GM23248 (cell line): ENCODE measurements around the gene CCDC80. TPM values are rescaled to one million over a fixed set of nuclear protein-coding genes. Genes with fewer than 3 reads are reported as not detected.

Experiments used
- DNase-seq: peaks from one replicate; pipeline ENCODE4 v3.0.0-alpha.2; 2015
- H2AFZ ChIP-seq: fragments of 200-600 bp; sonication (generic); 2 replicates; pipeline ENCODE4 v1.6.1; 2016; ENCODE audit warnings: antibody characterized with exemption
- H3F3A ChIP-seq: fragments of 200-600 bp; sonication (generic); 2 replicates; pipeline ENCODE4 v1.6.1; 2016; ENCODE audit warnings: mild to moderate bottlenecking, antibody characterized with exemption, mixed run types; ENCODE audit not compliant: insufficient read depth
- H3K27ac ChIP-seq: fragments of 200-600 bp; sonication (generic); 2 replicates; pipeline ENCODE4 v1.5.1; 2016; ENCODE audit warnings: mild to moderate bottlenecking
- H3K27me3 ChIP-seq: fragments of 200-600 bp; sonication (generic); replicated peaks from 2 replicates; pipeline ENCODE4 v1.6.1; 2016; ENCODE audit warnings: mild to moderate bottlenecking; ENCODE audit not compliant: insufficient read depth
- H3K36me3 ChIP-seq: fragments of 200-600 bp; sonication (generic); 2 replicates; pipeline ENCODE4 v1.6.1; 2016; ENCODE audit warnings: low read depth, mild to moderate bottlenecking
- H3K4me1 ChIP-seq: fragments of 200-600 bp; sonication (generic); 2 replicates; pipeline ENCODE4 v1.6.1; 2016; ENCODE audit warnings: mild to moderate bottlenecking; ENCODE audit not compliant: insufficient read depth
- H3K4me2 ChIP-seq: fragments of 200-600 bp; sonication (generic); one replicate; pipeline ENCODE4 v1.6.1; 2016; ENCODE audit warnings: mild to moderate bottlenecking; ENCODE audit not compliant: unreplicated experiment
- H3K4me3 ChIP-seq: fragments of 200-600 bp; sonication (generic); 2 replicates; pipeline ENCODE4 v1.5.1; 2016; ENCODE audit warnings: mild to moderate bottlenecking
- H3K79me2 ChIP-seq: fragments of 200-600 bp; sonication (generic); 2 replicates; pipeline ENCODE4 v1.6.1; 2016; ENCODE audit warnings: mild to moderate bottlenecking; ENCODE audit not compliant: insufficient read depth
- H3K9ac ChIP-seq: fragments of 200-600 bp; sonication (generic); 2 replicates; pipeline ENCODE4 v1.6.1; 2016; ENCODE audit warnings: mild to moderate bottlenecking
- H3K9me2 ChIP-seq: fragments of 200-600 bp; sonication (generic); 2 replicates; pipeline ENCODE4 v1.6.1; 2016; ENCODE audit warnings: mixed run types, mild to moderate bottlenecking, moderate library complexity; ENCODE audit not compliant: insufficient read depth
- H3K9me3 ChIP-seq: fragments of 200-600 bp; sonication (generic); one replicate; pipeline ENCODE4 v1.6.1; 2017; ENCODE audit warnings: low read depth
- H4K20me1 ChIP-seq: fragments of 200-600 bp; sonication (generic); 2 replicates; pipeline ENCODE4 v1.6.0; 2016; ENCODE audit not compliant: insufficient read depth
- EZH2 ChIP-seq: fragments of 200-600 bp; sonication (generic); IDR thresholded peaks from 2 replicates; pipeline ENCODE4 v1.6.1; 2018; ENCODE audit warnings: antibody characterized with exemption, mild to moderate bottlenecking; ENCODE audit not compliant: insufficient read depth, poor library complexity, severe bottlenecking
- EZH2phosphoT487 ChIP-seq: fragments of 200-600 bp; sonication (generic); IDR thresholded peaks from 2 replicates; pipeline ENCODE4 v1.6.1; 2018; ENCODE audit warnings: antibody characterized with exemption, moderate library complexity, mild to moderate bottlenecking, low read depth; ENCODE audit not compliant: insufficient read depth
- WGBS, 2 experiments: methylation state at CpG; one replicate each; pipeline ENCODE4 v1.1.6; 2015 to 2017; ENCODE audit warnings: low lambda C conversion rate in 2 of 2, low coverage in 1 of 2; ENCODE audit errors: missing lambda C conversion rate in 2 of 2; 5-methylcytosine and 5-hydroxymethylcytosine counted together
- in situ Hi-C: fragments of 300-500 bp; cut with MboI; formaldehyde crosslinking; loops from 2 replicates; pipeline ENCODE4 v1.15.0; 2020
- polyA plus RNA-seq: library from polyadenylated mRNA; unstranded; fragments of >200 nt; fragmentation: Nextera tagmentation; extraction: Ambion mirVana; gene quantifications from 2 replicates; pipeline ENCODE4 v1.2.1, GENCODE V29; 2016
- total RNA-seq: library from RNA; depleted of rRNA; stranded (reverse); fragments of >200 nt; shearing (Covaris generic); gene quantifications from 2 replicates; pipeline ENCODE4 v1.2.3, GENCODE V29; 2014

Gene CCDC80
- total and polyA plus RNA-seq, 2 experiments from 2014 or later = 1,238 to 2,200 TPM

DNA sequence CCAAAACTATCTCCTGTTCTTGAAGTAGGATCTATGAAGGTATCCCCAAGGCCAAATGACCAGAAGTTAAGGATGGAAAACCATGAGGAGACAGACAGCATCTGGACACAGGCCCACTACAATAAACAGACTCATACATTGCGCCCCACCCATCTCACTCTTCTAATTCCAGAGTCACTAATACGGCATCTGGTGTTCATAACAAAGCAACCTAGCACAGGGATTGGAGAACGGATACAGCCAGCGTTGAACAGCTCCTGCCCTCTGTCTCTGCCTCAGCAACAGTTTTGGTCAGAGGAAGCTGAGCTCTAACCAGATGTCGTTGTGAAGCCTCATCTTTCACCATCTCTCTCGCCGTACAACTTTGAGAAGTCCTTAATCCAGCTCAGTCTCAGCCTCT is 44.5 kb upstream of the CCDC80 start:
- peak overlapping the region; percentile 80 for H3K4me2 ChIP-seq
- no peaks in the 10 kb centered on the region for H3K36me3 ChIP-seq
- H3K9me3 ChIP-seq = no peaks in the 10 kb centered on the region
- WGBS, 2 experiments = 1 to 2% methylated on average over 7 of the region's 7 CpGs
- H3K79me2 ChIP-seq = no peaks in the 10 kb centered on the region
- H3K9ac ChIP-seq = peak overlapping the region; percentile 65
- H3K4me3 ChIP-seq = peak overlapping the region; percentile 50
- in situ Hi-C loops = no loop called here
- H3F3A ChIP-seq = peaks cover 75% of the 10 kb centered on the region
- TF ChIP-seq EZH2 = no peak
- TF ChIP-seq EZH2phosphoT487 = no peak
- DNase-seq = peak; percentile 98
- peak overlapping the region; percentile 33; the same call in 1 of the 2 replicates for H2AFZ ChIP-seq
- H3K27me3 ChIP-seq = no peaks in the 10 kb centered on the region
- H3K4me1 ChIP-seq = peaks cover 83% of the 10 kb centered on the region
- no peaks in the 10 kb centered on the region for H4K20me1 ChIP-seq
- no peaks in the 10 kb centered on the region for H3K9me2 ChIP-seq
- peak overlapping the region; percentile 90 for H3K27ac ChIP-seq

DNA sequence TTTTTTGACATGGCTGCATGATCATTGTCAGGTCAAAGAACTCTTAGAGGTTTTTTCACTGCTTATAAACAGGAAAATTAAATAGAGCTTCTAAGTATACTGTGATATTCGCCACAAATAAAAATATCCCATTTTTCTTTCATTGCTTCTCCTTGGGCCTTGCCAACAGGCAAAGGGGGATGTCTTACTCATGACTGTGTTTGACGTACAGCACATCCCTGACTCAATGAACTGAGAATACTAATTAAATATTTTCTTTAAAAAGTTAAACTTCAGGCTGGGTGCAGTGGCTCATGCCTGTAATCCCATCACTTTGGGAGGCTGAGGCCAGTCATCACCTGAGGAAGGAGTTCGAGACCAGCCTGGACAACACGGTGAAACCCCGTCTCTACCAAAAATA is 41.4 kb upstream of the CCDC80 start:
- H3K9ac ChIP-seq = peak overlapping the region; percentile 44
- H3K27ac ChIP-seq = peak overlapping the region; percentile 78
- peak overlapping the region; percentile 70 for H3K4me2 ChIP-seq
- no peaks in the 10 kb centered on the region for H3K27me3 ChIP-seq
- H3F3A ChIP-seq = peaks cover 62% of the 10 kb centered on the region
- no peak overlapping the region for H3K4me3 ChIP-seq
- in situ Hi-C loops = no loop called here
- H4K20me1 ChIP-seq = no peaks in the 10 kb centered on the region
- H3K4me1 ChIP-seq = peaks cover 63% of the 10 kb centered on the region
- WGBS, 2 experiments = 64 to 68% methylated on average over 5 of the region's 5 CpGs
- no peaks in the 10 kb centered on the region for H3K9me2 ChIP-seq
- peak; percentile 53 for DNase-seq
- TF ChIP-seq EZH2 = no peak
- TF ChIP-seq EZH2phosphoT487 = no peak
- H3K36me3 ChIP-seq = no peaks in the 10 kb centered on the region
- no peaks in the 10 kb centered on the region for H3K9me3 ChIP-seq
- no peaks in the 10 kb centered on the region for H3K79me2 ChIP-seq
- H2AFZ ChIP-seq = peak overlapping the region; percentile 31

- Histone ChIP-seq H3K9ac (peak overlapping the region; percentile 44), H3K27me3 (no peaks in the 10 kb centered on the region), H3F3A (peaks cover 62% of the 10 kb centered on the region), H4K20me1 (no peaks in the 10 kb centered on the region), H3K4me3 (0 out of 2 replicates have a peak overlapping the region, but pooled peaks have one; percentile 5), H2AFZ (peak overlapping the region; percentile 31), H3K4me2 (peak overlapping the region; percentile 70), H3K27ac (peak overlapping the region; percentile 78), H3K9me2 (no peaks in the 10 kb centered on the region), H3K79me2 (no peaks in the 10 kb centered on the region), H3K36me3 (no peaks in the 10 kb centered on the region), H3K9me3 (no peaks in the 10 kb centered on the region), H3K4me1 (peaks cover 63% of the 10 kb centered on the region)
- peak; percentile 68 for DNase-seq
- in situ Hi-C loops = no loop called here
- WGBS, 2 experiments = 32 to 43% methylated on average over 2 of the region's 2 CpGs
- TF ChIP-seq EZH2 (no peak), EZH2phosphoT487 (no peak)
Observed at GRCh38 chr3:112681822-112682325, 40.9 kb upstream of the CCDC80 start.

GRCh38 chr3:112676659-112677234 is 35.8 kb upstream of the CCDC80 start:
- peak overlapping the region; percentile 97 for H3K27ac ChIP-seq
- peak overlapping the region; percentile 64 for H3K9ac ChIP-seq
- no peaks in the 10 kb centered on the region for H3K9me3 ChIP-seq
- in situ Hi-C loops = no loop called here
- TF ChIP-seq EZH2 (no peak), EZH2phosphoT487 (0 out of 2 replicates have a peak, but pooled peaks have one; percentile 67)
- H3K4me1 ChIP-seq = peaks cover 66% of the 10 kb centered on the region
- peak overlapping the region; percentile 50 for H3K4me2 ChIP-seq
- peak overlapping the region; percentile 26; the same call in 1 of the 2 replicates for H2AFZ ChIP-seq
- 0 to 2% methylated on average over 6 of the region's 6 CpGs for WGBS, 2 experiments
- peak overlapping the region; percentile 28 for H3K4me3 ChIP-seq
- no peaks in the 10 kb centered on the region for H3K36me3 ChIP-seq
- H4K20me1 ChIP-seq = no peaks in the 10 kb centered on the region
- no peaks in the 10 kb centered on the region for H3K9me2 ChIP-seq
- peak; percentile 99 for DNase-seq
- no peaks in the 10 kb centered on the region for H3K27me3 ChIP-seq
- H3K79me2 ChIP-seq = no peaks in the 10 kb centered on the region
- peaks cover 68% of the 10 kb centered on the region for H3F3A ChIP-seq
